Hippocampal formation (tissue), 2 donors: ENCODE data around the gene SUPT5H.
"Not testable (repeated sequence)": the region's sequence is repeated elsewhere in the genome, so short reads cannot be mapped to it uniquely, and the experiment has no call there.

Source experiments
- DNase-seq, 2 donors: peaks; one replicate each; lab custom pipeline; 2025; lab: John Stamatoyannopoulos, UW

SUPT5H gene

DNA sequence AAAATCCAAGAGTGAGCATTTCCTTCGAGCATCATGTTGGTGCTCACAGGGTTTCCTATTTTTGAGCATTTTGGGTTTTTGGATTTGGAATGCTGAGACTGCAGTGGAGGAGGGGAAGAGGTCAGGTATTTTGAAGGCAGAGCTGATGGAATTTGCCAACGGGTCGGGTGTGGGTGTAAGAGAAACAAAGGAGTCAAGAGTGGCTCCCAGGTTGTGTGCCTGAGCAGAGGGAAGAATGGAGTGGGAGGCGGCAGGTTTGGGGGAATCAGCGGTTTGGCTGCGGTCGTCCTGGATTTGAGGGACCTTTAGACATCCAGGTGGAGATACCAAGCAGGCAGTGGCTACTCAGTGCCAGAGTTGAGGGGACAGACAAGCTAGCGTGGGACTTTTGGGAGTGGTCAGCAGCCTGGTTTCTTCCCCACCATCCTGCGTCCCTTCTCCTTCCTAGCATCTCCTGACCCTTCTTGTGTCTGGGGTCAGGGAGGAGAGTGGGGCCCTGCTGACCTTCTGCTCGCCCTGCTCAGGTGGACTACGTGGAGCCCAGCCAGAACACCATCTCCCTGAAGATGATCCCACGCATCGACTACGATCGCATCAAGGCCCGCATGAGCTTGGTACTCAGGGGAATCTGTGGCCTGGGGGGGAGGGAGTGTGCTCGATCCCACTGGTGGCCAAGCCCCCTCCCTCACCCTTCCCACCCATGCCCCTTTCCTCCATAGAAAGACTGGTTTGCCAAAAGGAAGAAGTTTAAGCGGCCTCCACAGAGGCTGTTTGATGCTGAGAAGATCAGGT is 20.8 kb downstream of the SUPT5H start:
- DNase-seq: no peak

DNA sequence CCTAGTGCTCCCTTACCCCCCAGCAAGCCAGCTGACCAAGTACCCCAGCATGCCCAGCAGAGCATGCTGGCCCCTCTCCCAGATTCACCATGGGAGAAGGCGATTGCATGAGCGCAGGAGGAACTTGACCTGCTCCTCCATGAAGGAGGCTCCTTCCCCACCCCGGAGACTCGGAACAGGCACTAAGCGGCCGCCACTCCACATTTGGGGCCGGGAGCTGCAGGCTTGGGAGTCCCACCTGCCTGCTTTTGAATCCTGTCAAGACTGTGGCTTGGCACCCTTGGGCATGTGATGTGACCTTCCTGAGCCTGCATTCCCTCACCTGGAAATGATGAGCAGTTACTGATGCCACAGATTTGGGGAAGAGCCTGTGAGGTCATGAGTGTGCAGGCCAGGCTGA is 22.6 kb downstream of the SUPT5H start:
- DNase-seq: no peak

DNA sequence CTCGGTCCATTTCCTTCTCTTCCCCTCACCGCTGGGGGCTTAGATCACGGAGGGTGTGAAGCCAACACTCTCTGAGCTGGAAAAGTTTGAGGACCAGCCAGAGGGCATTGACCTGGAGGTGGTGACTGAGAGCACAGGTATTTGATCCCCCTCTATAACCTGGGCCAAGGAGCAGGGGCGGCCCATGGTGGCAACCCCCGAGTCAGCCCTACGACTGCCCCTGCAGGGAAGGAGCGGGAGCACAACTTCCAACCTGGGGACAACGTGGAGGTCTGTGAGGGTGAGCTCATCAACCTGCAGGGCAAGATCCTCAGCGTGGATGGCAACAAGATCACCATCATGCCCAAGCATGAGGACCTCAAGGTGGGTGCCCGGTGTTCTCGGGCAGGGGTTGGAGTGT is 23.7 kb downstream of the SUPT5H start:
- no peak for DNase-seq

DNA sequence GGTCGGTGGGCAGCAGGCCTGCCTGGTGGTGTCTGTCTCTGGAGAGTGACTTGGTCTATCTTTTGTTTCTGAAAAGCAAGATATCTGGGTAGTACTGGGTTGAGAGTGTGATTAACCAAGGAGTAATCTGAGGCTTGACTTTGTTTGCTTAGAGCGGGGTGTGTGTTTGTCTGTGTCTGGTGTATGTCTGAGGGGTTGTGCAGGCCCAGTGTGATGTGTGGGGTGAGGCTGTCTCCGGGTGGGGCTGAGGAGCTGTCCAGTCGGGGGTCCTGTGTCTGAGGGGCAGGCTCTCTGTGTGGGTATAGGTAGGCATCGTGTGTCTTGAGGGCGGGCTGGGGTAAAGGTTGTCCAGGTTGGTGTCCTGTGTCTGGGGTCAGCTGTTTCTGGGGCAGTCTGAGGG is 24.2 kb downstream of the SUPT5H start:
- no peak for DNase-seq

DNA sequence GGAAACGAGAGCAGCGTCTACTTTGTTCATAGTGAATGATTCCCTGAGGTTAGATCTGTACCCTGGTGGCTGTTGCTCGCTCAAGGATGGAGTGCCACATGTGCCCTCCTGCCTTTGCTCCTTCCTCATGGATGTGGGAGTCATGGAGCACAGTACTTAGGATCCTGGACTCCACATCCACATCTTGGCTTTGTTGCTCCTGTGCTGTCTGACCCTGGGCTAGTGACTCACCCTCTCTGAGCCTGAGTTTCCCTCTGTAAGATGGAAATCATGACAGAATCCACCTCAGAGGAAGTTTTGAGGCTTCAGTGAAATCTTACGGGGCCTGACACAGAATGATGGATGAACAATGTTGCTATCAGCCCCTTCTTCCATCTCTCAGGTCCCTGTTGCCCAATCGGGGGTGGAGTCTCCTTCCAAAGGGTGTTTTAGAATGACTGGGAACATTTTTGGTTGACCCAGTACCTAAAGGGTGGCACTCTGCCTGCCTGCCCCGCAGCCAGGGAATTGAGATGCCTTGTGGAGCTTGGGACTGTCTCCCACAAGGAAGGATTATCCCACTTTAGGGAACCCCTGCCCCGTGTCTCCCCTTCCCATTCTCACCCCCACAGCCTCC is 25.4 kb downstream of the SUPT5H start:
- no peak for DNase-seq

DNA sequence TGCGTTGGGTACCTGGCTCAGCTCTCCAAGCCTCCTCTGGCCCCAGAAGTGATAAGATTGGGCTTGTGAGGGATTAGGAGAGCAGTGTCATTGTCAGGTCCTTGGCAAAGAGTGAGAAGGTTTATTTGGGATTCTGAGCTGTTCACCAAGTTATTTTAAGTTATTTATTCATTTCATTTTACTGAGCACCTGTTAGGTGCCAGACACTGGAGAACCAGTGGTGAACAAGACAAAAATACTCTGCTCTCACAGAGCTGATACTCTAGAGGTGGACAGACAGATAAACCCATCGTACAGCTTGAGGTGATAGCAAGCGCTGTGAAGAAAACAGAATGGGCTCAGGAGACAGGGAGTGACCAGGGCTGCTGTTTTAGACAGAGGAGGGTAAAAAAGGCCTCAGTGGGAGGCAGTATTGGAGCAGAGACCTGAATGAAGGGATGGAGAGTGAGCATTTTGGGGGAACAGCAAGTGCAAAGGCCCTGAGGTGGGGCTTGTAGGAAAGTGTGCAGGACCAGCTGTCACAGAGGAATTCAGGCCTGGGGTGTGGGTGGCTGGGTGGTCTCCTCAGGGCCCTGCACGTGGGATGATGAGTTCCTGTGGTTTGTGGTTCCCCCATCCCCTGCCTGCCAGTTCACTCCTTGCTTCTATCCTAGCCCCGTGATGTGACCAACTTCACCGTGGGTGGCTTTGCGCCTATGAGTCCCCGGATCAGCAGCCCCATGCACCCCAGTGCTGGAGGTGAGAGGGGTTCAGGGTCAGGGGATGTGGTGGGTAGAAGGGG is 26.6 kb downstream of the SUPT5H start:
- no peak for DNase-seq

DNA sequence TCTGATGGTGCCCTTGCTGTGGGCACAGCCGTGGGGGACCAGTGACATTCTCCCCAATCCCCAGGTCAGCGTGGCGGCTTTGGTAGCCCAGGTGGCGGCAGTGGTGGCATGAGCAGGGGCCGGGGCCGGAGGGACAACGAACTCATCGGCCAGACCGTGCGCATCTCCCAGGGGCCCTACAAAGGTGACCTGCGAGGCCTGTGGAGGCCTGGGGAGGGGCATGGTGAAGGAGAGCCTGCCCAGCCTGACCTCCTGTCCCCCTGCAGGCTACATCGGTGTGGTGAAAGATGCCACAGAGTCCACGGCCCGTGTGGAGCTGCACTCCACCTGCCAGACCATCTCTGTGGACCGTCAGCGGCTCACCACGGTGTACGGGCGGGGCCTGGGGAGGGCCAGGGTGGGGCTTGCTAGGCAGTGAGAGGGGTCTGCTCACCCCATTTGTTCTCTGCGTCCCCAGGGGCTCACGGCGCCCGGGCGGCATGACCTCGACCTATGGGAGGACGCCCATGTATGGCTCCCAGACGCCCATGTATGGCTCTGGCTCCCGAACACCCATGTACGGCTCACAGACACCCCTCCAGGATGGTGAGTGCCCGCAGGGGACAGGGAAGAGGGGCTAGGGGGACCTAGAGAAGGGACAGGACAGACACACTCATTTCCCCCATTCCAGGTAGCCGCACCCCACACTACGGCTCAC is 27.5 kb downstream of the SUPT5H start:
- DNase-seq: no peak

DNA sequence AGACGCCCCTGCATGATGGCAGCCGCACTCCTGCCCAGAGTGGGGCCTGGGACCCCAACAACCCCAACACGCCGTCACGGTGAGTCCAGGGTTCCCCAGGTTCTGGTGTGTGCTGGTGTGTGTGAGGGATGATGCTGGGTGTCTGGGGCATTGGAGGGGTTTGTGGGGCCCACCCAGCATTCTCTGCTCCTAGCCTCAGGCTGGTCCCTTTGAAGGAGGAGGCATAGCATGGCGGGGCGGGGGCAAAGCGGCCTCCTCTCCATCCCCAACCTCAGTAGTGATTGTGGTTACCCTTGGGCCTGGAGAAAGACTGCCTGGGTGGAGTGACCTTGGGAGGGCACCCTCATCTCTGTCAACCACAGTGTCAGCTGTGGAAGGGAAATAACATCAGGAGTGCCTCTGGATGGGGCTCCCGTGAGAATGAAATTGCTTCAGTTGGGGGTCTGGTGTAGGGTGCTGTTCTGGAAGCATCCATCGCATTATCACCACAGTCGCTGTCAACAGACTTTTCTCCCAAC is 28.1 kb downstream of the SUPT5H start:
- no peak for DNase-seq

DNA sequence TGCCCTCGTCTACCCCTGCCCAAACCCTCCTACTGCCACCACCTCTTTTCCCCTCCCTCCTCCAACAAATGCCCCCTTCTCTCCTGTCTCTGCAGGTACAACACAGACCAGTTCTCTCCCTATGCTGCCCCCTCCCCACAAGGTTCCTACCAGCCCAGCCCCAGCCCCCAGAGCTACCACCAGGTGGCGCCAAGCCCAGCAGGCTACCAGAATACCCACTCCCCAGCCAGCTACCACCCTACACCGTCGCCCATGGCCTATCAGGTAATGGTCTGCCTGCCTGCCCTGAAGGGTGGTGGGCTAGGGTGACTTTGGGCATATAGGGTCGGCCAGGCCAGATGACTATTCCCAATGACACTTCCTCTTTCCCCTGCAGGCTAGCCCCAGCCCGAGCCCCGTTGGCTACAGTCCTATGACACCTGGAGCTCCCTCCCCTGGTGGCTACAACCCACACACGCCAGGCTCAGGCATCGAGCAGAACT is 28.8 kb downstream of the SUPT5H start:
- peak in 1 of 2 donors; percentile 20 for DNase-seq

DNA sequence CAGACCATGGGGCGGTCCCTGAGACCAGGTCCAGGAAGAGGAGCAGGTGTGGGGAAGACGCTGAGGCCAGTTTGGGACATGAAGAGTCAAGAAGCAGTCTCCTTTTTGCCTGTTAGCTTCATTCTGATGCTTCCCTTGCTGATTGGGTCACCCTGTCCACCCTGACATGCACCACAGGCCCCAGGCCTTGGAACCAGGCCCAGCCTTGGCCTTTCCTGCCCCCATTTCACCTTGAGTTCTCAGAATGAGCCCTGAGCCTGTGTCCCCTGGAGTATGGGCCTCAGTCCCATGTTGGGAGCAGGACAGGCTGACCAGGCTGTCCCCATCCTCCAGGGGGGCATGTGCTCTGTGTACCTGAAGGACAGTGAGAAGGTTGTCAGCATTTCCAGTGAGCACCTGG is 30.4 kb downstream of the SUPT5H start:
- no peak for DNase-seq

DNA sequence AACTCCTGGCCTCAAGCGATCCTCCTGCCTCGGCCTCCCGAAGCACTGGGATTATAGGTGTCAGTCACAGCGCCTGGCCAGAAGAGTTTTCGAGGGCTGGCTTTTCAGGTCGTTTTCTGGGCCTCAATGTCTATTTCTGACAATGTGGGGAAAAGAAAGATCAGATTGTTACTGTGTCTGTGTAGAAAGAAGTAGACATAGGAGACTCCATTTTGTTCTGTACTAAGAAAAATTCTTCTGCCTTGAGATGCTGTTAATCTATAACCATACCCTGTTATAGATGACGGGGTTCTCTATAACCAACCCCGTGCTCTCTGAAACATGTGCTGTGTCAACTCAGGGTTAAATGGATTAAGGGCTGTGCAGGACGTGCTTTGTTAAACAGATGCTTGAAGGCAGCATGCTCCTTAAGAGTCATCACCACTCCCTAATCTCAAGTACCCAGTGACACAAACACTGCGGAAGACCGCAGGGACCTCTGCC is 34.0 kb downstream of the SUPT5H start:
- not testable (repeated sequence) for DNase-seq

DNA sequence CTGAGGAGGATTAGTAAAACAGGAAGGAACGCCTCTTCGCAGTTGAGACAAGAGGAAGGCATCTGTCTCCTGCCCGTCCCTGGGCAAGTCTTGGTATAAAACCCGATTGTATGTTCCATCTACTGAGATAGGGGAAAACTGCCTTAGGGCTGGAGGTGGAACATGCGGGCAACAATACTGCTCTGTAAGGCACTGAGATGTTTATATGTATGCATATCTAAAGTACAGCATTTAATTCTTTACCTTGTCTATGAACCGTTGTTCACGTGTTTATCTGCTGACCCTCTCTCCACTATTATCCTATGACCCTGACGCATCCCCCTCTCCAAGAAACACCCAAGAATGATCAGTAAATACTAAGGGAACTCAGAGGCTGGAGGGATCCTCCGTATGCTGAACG is 34.5 kb downstream of the SUPT5H start:
- peak in 1 of 2 donors; percentile 32 for DNase-seq

DNA sequence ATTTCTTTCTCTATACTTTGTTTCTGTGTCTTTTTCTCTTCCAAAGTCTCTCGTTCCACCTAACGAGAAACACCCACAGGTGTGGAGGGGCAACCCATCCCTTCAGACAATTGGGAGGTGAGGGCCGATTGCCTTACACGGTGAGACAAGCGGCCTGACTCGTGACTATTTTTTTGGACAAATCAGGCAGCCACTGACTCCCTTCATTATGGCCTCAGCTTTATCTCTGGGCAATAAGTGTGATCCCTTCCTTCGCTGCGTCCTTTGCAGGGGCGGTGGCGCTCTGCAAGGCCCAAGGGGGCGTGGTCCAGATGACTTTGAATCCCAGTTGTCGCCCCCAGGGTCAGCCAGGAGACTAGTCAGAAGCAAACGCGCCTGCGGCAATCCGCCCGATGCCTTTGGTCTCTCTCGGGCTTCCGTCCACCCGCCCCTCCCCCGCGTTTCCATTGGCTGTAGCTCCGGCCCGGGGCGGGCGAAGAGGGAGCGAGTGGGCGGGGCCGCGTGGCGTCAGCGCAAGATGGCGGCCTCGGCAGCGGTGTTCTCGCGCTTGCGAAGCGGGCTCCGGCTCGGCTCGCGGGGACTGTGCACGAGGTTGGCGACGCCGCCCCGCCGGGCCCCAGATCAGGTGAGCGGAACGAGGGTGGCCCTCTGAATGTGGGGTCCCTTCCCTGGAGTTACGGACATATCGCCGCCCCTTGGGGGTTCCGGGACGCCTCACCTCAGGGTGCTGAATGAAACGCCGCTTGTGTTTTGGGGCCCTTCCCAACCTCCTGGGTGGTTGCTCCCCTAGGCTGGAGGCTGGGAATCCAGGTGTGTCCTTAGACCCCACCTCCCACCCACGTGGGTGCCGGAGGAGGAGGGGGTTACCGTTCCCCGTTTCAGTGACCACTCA is 35.2 kb downstream of the SUPT5H start, which contains the start of gene TIMM50:
Gene TIMM50, plus strand, starts transcription at position 502 of the 892 bp plus-strand sequence. Its CDS starts 16 bp downstream, at position 518.
- DNase-seq: peak; percentile 81 to 93

DNA sequence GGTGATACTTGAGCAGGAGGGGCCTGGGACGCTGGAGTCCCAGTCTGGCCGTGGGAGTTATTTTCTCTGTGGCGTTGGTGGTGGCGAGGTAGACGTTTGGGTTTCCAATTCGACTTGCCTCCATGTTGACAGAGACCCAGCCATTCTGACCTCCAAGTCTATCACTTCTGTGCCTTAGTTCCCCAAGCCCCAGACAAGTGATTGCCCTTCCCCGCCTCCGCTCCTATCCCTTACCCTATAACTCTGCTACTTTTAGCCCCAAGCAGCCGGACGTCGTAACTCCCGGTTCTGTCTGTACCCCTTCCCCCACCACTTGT is 35.8 kb downstream of the SUPT5H start:
- no peak for DNase-seq

DNA sequence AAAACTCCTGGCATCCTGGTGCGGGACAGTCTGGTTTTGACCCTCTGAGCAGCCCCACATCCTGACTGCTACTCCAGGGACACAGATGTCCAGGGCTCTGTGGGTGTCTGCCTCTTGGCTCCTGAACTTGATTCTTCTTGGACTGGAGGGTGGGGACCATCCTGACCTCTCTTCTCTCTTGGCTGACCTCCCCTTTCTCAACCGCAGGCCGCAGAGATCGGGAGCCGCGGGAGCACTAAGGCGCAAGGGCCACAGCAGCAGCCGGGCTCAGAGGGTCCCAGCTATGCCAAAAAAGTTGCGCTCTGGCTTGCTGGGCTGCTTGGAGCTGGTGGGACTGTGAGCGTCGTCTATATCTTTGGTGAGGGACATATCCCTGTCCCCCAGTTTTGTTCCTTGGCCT is 36.3 kb downstream of the SUPT5H start:
- no peak for DNase-seq

DNA sequence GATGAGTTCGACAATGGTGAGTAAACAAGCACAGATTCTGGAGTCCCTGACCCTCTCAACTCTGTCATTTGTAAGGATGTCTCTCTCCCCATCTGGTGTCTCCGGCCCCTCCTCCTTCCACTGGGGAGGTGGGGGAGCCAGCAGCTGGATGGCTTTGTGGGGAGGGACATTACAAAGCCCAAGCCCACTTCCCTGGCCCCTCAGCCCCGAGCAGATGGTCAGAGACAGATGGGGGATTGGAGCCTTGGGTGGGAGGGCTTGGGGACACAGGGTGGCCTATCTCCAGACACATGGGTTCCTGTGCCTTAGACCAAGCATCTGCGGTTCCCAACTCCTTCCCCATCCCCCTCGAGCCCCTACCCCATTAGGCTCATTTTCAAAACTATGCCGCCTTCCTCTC is 37.8 kb downstream of the SUPT5H start:
- DNase-seq: no peak

DNA sequence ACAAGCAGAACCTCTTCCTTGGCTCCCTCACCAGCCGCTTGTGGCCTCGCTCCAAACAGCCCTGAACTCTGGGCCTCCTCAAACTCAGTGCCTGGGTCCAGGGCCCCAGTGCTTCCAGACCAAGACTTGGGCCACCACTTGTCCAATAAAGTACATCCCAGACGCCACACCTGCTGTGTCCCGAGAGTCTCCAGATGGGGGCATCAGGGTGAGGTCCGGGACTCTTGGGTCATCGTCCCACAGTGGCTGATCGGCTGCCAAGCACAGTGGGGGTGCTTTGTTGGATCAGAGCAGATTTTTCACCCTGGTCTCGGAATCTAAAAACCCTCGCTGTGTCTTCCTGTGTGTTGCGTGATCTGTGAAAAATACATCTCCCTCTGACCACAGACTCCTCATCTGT is 44.4 kb downstream of the SUPT5H start:
- no peak for DNase-seq

DNA sequence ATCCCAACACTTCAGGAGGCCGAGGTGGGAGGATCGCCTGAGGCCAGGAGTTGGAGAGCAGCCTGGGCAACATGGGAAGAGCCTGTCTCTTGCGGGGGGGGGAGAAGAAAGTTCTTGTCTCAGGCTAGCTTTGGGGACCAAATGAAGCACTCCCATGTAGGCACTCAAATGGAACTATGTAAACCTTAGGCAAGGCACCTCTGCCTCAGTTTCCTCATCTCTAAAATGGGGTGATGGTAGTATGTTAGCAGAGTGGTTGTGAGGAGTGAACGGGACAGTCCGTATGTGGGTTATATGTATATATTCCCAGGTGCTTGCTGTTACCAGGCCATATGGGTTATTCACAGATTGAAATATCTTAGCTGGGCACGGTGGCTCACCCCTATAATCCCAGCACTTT is 46.8 kb downstream of the SUPT5H start:
- DNase-seq: no peak

DNA sequence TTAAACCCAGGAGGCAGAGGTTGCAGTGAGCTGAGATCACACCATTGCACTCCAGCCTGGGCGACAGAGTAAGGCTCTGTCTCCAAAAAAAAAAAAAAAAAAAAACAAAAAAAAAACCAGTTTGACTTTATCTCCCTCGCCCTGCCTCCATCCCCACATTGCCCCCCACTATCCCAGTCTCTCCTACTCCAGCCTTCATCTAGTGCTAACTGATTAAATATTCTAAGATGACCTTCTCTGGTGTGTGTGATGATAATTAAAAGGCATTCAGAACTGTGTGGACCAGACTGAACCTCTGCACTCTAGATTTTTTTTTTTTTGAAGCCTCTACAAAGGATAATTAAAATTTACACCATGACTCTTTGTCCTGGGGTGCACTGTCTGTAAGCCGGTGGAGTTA is 47.4 kb downstream of the SUPT5H start:
- DNase-seq: no peak

DNA sequence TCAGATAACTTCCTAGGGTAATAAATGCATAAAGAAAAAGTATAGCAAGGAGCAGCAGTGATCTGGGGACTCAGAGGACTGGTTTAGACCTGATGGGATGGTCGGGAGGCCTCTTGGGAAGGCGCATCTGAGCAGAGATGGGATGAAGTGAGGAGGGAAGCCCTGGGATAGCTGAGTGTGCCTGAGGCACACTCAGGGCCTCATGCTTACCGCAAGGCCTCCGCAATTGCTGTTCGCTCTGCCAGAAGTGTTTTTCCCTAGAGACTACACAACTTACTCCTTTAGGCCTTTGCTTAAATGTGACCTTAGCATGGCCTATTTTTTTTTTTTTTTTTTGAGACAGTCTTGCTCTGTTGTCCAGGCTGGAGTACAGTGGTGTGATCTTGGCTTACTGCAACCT is 49.3 kb downstream of the SUPT5H start:
- no peak for DNase-seq

DNA sequence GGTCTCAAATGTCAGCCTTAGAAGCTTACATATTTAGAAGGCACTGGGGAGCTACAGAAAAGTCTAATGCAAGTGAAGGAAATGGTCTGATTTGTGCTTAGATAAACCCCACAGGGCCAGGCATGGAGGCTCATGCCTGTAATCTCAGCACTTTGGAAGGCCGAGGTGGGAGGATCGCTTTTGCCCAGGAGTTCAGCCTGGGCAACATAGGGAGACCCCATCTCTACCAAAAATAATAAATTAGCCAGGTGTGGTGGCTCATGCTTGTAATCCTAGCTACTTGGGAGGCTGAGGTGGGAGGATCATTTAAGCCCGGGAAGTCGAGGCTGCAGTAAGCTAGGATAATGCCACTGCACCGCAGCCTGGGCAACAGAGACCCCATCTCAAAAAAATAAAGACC is 50.7 kb downstream of the SUPT5H start:
- DNase-seq: no peak
